ENCODE data around the gene S100A3.

DNA sequence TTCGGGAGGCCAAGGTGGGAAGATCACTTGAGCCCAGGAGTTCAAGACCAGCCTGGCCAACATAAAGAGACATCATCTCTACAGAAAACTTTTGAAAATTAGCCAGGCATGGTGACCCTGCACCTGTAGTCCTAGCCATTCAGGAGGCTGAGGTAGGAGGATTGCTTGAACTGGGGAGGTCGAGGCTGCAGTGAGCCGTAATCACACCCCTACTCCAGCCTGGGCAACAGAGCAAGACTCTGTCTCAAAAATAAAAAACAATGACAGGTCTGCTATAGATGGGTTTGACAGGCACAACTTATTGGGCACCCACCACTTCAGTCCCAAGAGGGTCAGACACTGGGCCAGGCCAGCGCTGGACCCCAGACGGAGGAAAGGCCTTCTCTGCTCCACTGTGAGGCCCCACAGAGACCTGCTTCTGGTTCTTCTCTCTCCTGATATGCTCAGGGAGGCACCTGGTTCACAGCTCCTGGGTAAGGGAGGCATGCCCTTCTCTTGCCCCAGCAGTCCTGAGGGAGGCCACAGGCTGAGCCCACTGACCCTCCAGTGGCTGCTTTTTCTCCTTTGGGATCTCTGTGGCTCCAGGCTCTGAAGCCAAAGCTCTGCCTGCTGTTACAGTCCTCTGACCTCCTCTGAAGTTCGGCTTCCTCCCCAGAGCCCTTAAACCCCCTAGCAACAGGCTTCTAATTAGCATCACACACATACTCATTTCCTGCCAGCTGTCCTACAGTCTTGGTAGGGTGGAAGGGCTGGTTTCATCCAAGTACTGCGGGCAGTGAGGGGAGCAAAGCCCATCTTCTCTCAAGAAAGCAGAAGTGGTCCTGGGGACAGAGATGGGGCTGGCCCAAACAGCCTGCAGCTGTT lies 49.5 kb upstream of the S100A3 start:
- TF ChIP-seq, protein P1, sequence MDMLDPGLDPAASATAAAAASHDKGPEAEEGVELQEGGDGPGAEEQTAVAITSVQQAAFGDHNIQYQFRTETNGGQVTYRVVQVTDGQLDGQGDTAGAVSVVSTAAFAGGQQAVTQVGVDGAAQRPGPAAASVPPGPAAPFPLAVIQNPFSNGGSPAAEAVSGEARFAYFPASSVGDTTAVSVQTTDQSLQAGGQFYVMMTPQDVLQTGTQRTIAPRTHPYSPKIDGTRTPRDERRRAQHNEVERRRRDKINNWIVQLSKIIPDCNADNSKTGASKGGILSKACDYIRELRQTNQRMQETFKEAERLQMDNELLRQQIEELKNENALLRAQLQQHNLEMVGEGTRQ (IDR thresholded peaks at IDR 0.05; ENCODE audit: borderline replicate concordance, low read depth, low read length), result no peak
- TF ChIP-seq, protein P2, sequence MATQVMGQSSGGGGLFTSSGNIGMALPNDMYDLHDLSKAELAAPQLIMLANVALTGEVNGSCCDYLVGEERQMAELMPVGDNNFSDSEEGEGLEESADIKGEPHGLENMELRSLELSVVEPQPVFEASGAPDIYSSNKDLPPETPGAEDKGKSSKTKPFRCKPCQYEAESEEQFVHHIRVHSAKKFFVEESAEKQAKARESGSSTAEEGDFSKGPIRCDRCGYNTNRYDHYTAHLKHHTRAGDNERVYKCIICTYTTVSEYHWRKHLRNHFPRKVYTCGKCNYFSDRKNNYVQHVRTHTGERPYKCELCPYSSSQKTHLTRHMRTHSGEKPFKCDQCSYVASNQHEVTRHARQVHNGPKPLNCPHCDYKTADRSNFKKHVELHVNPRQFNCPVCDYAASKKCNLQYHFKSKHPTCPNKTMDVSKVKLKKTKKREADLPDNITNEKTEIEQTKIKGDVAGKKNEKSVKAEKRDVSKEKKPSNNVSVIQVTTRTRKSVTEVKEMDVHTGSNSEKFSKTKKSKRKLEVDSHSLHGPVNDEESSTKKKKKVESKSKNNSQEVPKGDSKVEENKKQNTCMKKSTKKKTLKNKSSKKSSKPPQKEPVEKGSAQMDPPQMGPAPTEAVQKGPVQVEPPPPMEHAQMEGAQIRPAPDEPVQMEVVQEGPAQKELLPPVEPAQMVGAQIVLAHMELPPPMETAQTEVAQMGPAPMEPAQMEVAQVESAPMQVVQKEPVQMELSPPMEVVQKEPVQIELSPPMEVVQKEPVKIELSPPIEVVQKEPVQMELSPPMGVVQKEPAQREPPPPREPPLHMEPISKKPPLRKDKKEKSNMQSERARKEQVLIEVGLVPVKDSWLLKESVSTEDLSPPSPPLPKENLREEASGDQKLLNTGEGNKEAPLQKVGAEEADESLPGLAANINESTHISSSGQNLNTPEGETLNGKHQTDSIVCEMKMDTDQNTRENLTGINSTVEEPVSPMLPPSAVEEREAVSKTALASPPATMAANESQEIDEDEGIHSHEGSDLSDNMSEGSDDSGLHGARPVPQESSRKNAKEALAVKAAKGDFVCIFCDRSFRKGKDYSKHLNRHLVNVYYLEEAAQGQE (IDR thresholded peaks at IDR 0.05; ENCODE audit: low read depth, low read length), result no peak
- TF ChIP-seq, protein P3, sequence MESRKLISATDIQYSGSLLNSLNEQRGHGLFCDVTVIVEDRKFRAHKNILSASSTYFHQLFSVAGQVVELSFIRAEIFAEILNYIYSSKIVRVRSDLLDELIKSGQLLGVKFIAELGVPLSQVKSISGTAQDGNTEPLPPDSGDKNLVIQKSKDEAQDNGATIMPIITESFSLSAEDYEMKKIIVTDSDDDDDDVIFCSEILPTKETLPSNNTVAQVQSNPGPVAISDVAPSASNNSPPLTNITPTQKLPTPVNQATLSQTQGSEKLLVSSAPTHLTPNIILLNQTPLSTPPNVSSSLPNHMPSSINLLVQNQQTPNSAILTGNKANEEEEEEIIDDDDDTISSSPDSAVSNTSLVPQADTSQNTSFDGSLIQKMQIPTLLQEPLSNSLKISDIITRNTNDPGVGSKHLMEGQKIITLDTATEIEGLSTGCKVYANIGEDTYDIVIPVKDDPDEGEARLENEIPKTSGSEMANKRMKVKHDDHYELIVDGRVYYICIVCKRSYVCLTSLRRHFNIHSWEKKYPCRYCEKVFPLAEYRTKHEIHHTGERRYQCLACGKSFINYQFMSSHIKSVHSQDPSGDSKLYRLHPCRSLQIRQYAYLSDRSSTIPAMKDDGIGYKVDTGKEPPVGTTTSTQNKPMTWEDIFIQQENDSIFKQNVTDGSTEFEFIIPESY (IDR thresholded peaks at IDR 0.05; ENCODE audit: borderline replicate concordance, low read depth), result no peak
- TF ChIP-seq, protein P4, sequence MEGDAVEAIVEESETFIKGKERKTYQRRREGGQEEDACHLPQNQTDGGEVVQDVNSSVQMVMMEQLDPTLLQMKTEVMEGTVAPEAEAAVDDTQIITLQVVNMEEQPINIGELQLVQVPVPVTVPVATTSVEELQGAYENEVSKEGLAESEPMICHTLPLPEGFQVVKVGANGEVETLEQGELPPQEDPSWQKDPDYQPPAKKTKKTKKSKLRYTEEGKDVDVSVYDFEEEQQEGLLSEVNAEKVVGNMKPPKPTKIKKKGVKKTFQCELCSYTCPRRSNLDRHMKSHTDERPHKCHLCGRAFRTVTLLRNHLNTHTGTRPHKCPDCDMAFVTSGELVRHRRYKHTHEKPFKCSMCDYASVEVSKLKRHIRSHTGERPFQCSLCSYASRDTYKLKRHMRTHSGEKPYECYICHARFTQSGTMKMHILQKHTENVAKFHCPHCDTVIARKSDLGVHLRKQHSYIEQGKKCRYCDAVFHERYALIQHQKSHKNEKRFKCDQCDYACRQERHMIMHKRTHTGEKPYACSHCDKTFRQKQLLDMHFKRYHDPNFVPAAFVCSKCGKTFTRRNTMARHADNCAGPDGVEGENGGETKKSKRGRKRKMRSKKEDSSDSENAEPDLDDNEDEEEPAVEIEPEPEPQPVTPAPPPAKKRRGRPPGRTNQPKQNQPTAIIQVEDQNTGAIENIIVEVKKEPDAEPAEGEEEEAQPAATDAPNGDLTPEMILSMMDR (IDR thresholded peaks at IDR 0.05), result no peak
- no peak for TF ChIP-seq EZH2phosphoT487 (IDR thresholded peaks at IDR 0.05; ENCODE audit: borderline replicate concordance, low read depth)
- TF ChIP-seq RFX5 (IDR thresholded peaks at IDR 0.05; ENCODE audit: low read length), result peak; percentile 75; the same call in 1 of the 2 replicates
- no peak for TF ChIP-seq YY1 (IDR thresholded peaks at IDR 0.05; ENCODE audit: low read depth)
- no peak for TF ChIP-seq RAD21 (IDR thresholded peaks at IDR 0.05; ENCODE audit: low read length)
- TF ChIP-seq FOXJ3 (CRISPR knock-in tag; IDR thresholded peaks at IDR 0.05), result no peak
- no peak for TF ChIP-seq FOSL2 (IDR thresholded peaks at IDR 0.05; ENCODE audit: borderline replicate concordance, low read depth)
- TF ChIP-seq MXI1 (IDR thresholded peaks at IDR 0.05; ENCODE audit: low read depth, low read length), result no peak
- TF ChIP-seq CHD2 (IDR thresholded peaks at IDR 0.05; ENCODE audit: low read length, partially characterized antibody), result no peak
- TF ChIP-seq SMC3 (IDR thresholded peaks at IDR 0.05; ENCODE audit: low read depth, low read length), result no peak
